GM21423 (cell line): ENCODE results near the gene RXFP3.

ENCODE experiments used
- ATAC-seq: cut with Tn5 transposase; IDR thresholded peaks from one replicate; pipeline ENCODE4 v1.9.1; 2021; ENCODE audit warnings: mild to moderate bottlenecking, moderate library complexity; ENCODE audit not compliant: unreplicated experiment

RXFP3 gene

DNA sequence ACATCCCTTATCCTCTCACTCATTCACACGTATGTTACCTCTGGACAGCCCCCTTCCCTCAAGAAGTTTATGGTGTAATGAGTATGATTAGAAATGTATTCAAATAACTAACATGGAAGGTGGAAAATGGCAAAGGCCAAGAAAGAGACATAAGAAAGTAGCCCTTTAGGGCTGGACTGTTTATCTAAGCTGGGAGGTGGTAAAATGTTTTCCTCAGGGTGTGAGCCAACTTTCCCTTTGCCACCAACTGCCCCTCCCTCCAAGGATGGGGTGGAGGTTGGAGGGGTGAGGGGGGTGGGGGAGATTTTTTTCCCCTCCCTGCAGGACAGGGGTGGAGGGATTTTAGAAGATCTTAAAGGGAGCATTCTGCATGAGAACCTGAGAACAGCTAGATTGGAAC is 40.1 kb downstream of the RXFP3 start:
- no peak for ATAC-seq

DNA sequence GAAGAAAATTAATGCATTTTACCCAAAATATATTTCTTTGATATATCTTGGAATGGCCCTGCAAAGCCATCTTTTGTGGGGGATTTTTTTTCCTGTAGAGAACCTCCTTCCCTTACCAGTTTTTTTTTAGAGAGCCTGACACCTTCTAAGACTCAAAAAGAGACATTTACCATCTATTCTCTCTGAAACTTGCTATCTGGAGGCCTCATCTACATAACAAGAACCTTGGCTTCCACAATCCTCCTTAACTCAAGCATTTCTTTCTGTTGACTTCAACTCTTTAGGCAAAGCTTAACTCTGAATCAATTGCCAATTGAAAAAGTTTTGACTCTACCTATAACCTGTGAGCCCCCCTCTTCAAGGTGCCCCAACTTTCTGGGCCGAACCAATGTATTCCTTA is 42.1 kb downstream of the RXFP3 start:
- ATAC-seq = no peak

DNA sequence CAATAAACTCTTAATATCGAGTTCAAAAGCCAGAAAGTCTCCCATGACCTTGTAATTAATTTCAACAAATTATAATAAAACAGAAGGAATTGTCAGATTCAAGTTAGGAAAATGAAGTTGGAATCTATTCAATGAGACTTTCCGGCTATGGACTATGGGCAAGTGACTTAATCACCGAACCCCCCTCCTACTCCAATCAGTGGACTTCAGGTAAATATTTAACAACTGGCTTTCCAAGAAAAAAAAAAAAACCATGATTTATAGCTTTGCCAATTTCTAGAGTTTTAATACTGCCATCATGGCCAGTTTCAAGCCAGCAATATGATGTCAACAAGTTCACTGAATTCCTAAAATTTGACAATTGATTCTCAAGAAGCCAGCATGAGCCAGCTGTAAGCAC is 43.8 kb downstream of the RXFP3 start:
- ATAC-seq = no peak

DNA sequence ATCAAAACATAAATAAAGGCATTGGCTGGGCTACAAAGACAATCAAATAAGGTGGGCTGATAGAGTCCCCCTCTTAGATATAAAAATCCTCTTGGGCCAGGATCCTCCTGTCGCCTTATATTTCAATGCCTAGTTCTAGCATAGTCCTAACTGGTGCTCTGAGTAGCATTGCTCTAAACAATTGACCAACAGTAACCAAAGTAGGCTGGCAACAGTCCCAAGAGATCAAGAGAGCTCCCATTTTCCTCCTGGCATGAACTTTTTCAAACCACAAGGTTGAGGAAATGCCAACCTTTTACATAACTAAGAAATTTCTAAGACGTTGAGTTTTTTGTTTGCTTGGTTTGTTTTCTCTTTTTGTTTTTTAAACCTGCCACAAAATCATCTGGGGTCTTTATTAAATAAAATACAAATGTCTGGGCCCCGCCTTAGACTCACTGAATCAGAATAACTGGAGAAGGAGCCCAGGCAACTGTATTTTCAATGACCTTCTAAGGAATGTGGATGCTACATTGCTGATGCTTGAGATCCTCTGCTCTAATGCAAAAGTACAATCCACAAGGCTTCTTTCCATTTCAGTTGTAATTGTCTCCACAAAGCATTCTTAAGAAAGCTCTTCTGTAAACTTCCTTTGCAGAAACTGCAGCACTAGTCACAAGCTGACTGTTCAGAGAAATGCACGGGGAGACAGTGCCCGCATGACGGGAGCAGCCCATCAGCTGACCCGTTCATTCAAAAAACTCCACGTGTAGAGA is 45.4 kb downstream of the RXFP3 start:
- no peak for ATAC-seq

DNA sequence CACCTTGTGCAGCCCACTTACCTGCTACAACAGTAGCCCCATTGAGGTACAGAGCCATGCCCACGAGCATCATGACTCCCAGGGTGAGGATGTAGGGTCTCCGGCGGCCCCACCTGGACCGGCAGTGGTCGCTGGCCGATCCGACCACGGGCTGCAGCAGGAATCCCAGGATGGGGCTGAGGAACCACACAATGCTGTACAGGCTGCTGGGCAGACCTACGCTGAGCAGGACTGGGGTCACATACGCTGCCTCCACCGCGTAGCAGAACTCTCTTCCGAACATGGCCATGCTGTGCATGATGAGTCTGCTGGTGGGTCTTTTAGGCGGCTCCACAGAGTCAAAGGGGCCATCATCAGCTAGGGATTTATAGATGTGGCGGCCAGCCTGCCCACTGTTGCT is 48.0 kb downstream of the RXFP3 start:
- no peak for ATAC-seq

DNA sequence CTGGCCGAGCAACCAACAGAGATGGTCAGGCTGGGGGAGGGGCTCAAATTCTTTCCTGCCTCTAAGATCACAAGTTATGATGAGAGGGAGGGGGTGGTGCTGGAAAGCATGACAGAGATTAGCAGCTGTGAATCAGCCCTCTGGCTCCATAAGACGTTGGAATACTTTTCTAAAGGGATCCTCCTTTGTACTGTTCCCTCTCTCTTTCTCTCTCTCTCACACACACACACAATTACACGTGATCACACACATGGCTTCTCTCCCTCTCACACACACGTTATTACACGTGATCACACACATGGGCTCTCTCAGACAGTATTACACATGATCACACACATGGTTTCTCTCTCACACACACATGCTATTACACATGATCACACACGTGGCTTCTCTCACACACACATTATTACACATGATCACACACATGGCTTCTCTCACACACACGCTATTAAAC is 48.5 kb downstream of the RXFP3 start, which contains the start of gene SLC45A2:
Gene SLC45A2 (minus strand): TSS at position 23 of the 454 bp plus-strand sequence. CDS start 110 bp downstream, outside the sequence.
- ATAC-seq = no peak

DNA sequence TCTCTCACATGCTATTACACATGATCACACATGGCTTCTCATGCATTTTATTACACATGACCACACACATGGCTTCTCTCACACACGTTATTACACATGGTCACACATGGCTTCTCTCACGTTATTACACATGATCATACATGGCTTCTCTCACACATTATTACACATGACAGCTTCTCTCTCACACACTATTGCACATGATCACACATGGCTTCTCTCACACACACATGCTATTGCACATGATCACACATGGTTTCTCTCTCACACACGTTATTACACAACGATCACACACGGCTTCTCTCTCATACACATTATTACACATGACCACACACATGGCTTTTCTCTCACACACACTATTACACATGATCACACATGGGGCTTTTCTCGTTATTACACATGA is 49.3 kb downstream of the RXFP3 start:
- no peak for ATAC-seq
